WTC11 (cell line): ENCODE results near the gene ZNF566. TPM values are rescaled to one million over a fixed set of nuclear protein-coding genes. Genes with fewer than 3 reads are reported as not detected.

Experiments used
- ATF1 ChIP-seq: sonication (generic); formaldehyde crosslinking; IDR thresholded peaks from 2 replicates; pipeline ENCODE4 v1.8.1; 2023; ENCODE audit warnings: mild to moderate bottlenecking, moderate library complexity, missing genetic modification reagents
- CREM ChIP-seq: sonication (generic); formaldehyde crosslinking; IDR thresholded peaks from 2 replicates; pipeline ENCODE4 v1.8.1; 2022; ENCODE audit warnings: mild to moderate bottlenecking, missing genetic modification reagents, moderate library complexity
- ELF4 ChIP-seq: sonication (generic); formaldehyde crosslinking; IDR thresholded peaks from 2 replicates; pipeline ENCODE4 v1.8.1; 2022; ENCODE audit warnings: low read depth, mild to moderate bottlenecking, moderate library complexity, missing genetic modification reagents
- FOXK1 ChIP-seq: sonication (generic); formaldehyde crosslinking; IDR thresholded peaks from 2 replicates; pipeline ENCODE4 v1.8.0; 2022; ENCODE audit warnings: mild to moderate bottlenecking, moderate library complexity, missing genetic modification reagents
- FOXP1 ChIP-seq: sonication (generic); formaldehyde crosslinking; IDR thresholded peaks from 2 replicates; pipeline ENCODE4 v1.8.0; 2022; ENCODE audit warnings: missing genetic modification reagents, mild to moderate bottlenecking, moderate library complexity, borderline replicate concordance
- GTF2I ChIP-seq: fragments of 250-450 bp; sonication (Bioruptor Pico); conservative IDR thresholded peaks from 2 replicates; pipeline ENCODE4 v1.4.0; 2021; ENCODE audit warnings: mild to moderate bottlenecking
- JAZF1 ChIP-seq: fragments of 250-450 bp; sonication (Bioruptor Pico); IDR thresholded peaks from 2 replicates; pipeline ENCODE4 v1.9.0; 2021; ENCODE audit warnings: moderate library complexity, mild to moderate bottlenecking, inconsistent platforms
- KAT7 ChIP-seq: sonication (generic); formaldehyde crosslinking; IDR thresholded peaks from 2 replicates; pipeline ENCODE4 v1.8.1; 2023; ENCODE audit warnings: missing genetic modification reagents, mild to moderate bottlenecking, borderline replicate concordance
- NFE2L1 ChIP-seq: sonication (generic); formaldehyde crosslinking; IDR thresholded peaks from 2 replicates; pipeline ENCODE4 v1.8.1; 2023; ENCODE audit warnings: missing genetic modification reagents
- NFYB ChIP-seq: sonication (generic); formaldehyde crosslinking; conservative IDR thresholded peaks from 2 replicates; pipeline ENCODE4 v1.8.0; 2022; ENCODE audit warnings: low read depth, missing genetic modification reagents
- SMAD3 ChIP-seq: sonication (generic); formaldehyde crosslinking; IDR thresholded peaks from 2 replicates; pipeline ENCODE4 v1.8.0; 2022; ENCODE audit warnings: missing genetic modification reagents, mild to moderate bottlenecking, borderline replicate concordance
- TEAD1 ChIP-seq: sonication (generic); formaldehyde crosslinking; IDR thresholded peaks from 2 replicates; pipeline ENCODE4 v1.8.0; 2022; ENCODE audit warnings: mild to moderate bottlenecking, missing genetic modification reagents
- ZBTB21 ChIP-seq: sonication (generic); formaldehyde crosslinking; IDR thresholded peaks from 2 replicates; pipeline ENCODE4 v1.8.1; 2023; ENCODE audit warnings: mild to moderate bottlenecking, missing genetic modification reagents, borderline replicate concordance
- ZNF121 ChIP-seq: sonication (generic); formaldehyde crosslinking; IDR thresholded peaks from 2 replicates; pipeline ENCODE4 v1.8.0; 2023; ENCODE audit warnings: missing genetic modification reagents
- ZNF138 ChIP-seq: sonication (generic); formaldehyde crosslinking; conservative IDR thresholded peaks from 2 replicates; pipeline ENCODE4 v1.8.1; 2022; ENCODE audit warnings: mild to moderate bottlenecking, moderate library complexity, missing genetic modification reagents
- ZNF232 ChIP-seq: sonication (generic); formaldehyde crosslinking; IDR thresholded peaks from 2 replicates; pipeline ENCODE4 v1.8.0; 2022; ENCODE audit warnings: mild to moderate bottlenecking, missing genetic modification reagents
- ZNF671 ChIP-seq: fragments of 250-450 bp; sonication (Bioruptor Pico); IDR thresholded peaks from 2 replicates; pipeline ENCODE4 v1.8.0; 2021; ENCODE audit warnings: mild to moderate bottlenecking
- total RNA-seq: library from RNA; stranded (reverse); gene quantifications from 3 replicates; pipeline ENCODE4 v1.2.3, GENCODE V29; 2021
- TF ChIP-seq, protein P1 (sequence below): sonication (generic); formaldehyde crosslinking; IDR thresholded peaks from 2 replicates; pipeline ENCODE4 v1.8.0; 2022; ENCODE audit warnings: mild to moderate bottlenecking, missing genetic modification reagents
- TF ChIP-seq, protein P2 (sequence below): sonication (generic); formaldehyde crosslinking; IDR thresholded peaks from 2 replicates; pipeline ENCODE4 v1.8.1; 2022; ENCODE audit warnings: mild to moderate bottlenecking, moderate library complexity, missing genetic modification reagents
- TF ChIP-seq, protein P3 (sequence below): sonication (generic); formaldehyde crosslinking; IDR thresholded peaks from 2 replicates; pipeline ENCODE4 v1.8.0; 2022; ENCODE audit warnings: missing genetic modification reagents
- TF ChIP-seq, protein P4 (sequence below): sonication (generic); formaldehyde crosslinking; IDR thresholded peaks from 2 replicates; pipeline ENCODE4 v1.8.0; 2023; ENCODE audit warnings: missing genetic modification reagents
- TF ChIP-seq, protein P5 (sequence below): sonication (generic); formaldehyde crosslinking; IDR thresholded peaks from 2 replicates; pipeline ENCODE4 v1.8.1; 2023; ENCODE audit warnings: mild to moderate bottlenecking, missing genetic modification reagents, moderate library complexity
- TF ChIP-seq, protein P6 (sequence below): sonication (generic); formaldehyde crosslinking; IDR thresholded peaks from 2 replicates; pipeline ENCODE4 v1.8.1; 2022; ENCODE audit warnings: missing genetic modification reagents, borderline replicate concordance
- TF ChIP-seq, protein P7 (sequence below): fragments of 250-450 bp; sonication (Bioruptor Pico); IDR thresholded peaks from 2 replicates; pipeline ENCODE4 v1.8.0; 2021; ENCODE audit warnings: mild to moderate bottlenecking

ZNF566 gene
- total RNA-seq, 1 experiment from 2014 or later = 10.5 TPM

DNA sequence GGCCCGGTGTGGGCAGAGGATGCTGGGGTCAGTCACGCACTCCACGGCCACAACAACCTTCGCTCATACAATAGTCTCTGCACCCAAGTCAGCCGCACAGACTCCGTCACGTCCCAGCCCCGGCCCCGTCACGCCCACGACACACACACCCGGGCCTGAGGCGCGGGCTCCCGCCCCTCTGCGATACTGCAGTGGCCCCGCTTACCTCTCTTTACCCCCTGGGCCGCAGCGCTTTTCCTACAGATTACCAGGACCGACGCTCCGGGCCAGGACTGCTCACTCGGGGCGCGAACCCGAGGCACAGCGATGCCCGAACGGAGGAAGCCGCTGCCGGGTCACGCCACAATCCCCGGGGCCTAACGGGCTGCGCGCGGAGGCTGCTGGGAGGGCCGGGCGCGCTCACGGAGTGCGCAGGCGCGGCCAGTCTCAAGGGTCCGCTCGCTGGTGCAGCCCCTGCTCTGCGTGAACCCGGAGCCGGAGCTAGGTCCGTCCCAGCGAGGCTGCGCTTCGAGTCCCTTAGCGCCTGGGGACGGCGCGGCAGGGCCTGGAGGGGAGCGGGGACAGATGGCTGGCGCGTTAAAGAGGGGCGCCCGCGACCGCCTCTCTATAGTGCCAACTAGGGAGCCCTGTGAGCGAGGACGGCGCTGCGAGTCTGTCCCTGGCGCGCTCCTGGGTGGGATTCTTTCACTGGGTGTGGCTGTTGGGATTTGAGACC, 70.9 kb downstream of the ZNF566 start, which contains the start of gene ZFP82 (continued):
- TF ChIP-seq NFYB (CRISPR knock-in tag) (no peak), ELF4 (CRISPR knock-in tag) (no peak), NFE2L1 (peak; percentile 15; the same call in 1 of the 2 replicates), KAT7 (CRISPR knock-in tag) (0 out of 2 replicates have a peak, but pooled peaks have one; percentile 30), ZNF121 (CRISPR knock-in tag) (peak; percentile 1; the same call in 1 of the 2 replicates), TEAD1 (CRISPR knock-in tag) (peak; percentile 54), FOXP1 (CRISPR knock-in tag) (peak; percentile 72; the same call in 1 of the 2 replicates), ZNF138 (peak; percentile 85; the same call in 1 of the 2 replicates), ATF1 (CRISPR knock-in tag) (no peak), GTF2I (CRISPR knock-in tag) (no peak), SMAD3 (CRISPR knock-in tag) (peak; percentile 27; the same call in 1 of the 2 replicates), CREM (CRISPR knock-in tag) (no peak), JAZF1 (CRISPR knock-in tag) (no peak), FOXK1 (CRISPR knock-in tag) (peak; percentile 78), ZBTB21 (CRISPR knock-in tag) (peak; percentile 69; the same call in 1 of the 2 replicates), ZNF671 (CRISPR knock-in tag) (no peak), ZNF232 (CRISPR knock-in tag) (peak; percentile 69; the same call in 1 of the 2 replicates)
- TF ChIP-seq, protein P1, sequence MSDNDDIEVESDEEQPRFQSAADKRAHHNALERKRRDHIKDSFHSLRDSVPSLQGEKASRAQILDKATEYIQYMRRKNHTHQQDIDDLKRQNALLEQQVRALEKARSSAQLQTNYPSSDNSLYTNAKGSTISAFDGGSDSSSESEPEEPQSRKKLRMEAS (CRISPR knock-in tag) = peak; percentile 88
- TF ChIP-seq, protein P2, sequence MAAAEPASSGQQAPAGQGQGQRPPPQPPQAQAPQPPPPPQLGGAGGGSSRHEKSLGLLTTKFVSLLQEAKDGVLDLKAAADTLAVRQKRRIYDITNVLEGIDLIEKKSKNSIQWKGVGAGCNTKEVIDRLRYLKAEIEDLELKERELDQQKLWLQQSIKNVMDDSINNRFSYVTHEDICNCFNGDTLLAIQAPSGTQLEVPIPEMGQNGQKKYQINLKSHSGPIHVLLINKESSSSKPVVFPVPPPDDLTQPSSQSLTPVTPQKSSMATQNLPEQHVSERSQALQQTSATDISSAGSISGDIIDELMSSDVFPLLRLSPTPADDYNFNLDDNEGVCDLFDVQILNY (CRISPR knock-in tag) = peak; percentile 64; the same call in 1 of the 2 replicates
- TF ChIP-seq, protein P3, sequence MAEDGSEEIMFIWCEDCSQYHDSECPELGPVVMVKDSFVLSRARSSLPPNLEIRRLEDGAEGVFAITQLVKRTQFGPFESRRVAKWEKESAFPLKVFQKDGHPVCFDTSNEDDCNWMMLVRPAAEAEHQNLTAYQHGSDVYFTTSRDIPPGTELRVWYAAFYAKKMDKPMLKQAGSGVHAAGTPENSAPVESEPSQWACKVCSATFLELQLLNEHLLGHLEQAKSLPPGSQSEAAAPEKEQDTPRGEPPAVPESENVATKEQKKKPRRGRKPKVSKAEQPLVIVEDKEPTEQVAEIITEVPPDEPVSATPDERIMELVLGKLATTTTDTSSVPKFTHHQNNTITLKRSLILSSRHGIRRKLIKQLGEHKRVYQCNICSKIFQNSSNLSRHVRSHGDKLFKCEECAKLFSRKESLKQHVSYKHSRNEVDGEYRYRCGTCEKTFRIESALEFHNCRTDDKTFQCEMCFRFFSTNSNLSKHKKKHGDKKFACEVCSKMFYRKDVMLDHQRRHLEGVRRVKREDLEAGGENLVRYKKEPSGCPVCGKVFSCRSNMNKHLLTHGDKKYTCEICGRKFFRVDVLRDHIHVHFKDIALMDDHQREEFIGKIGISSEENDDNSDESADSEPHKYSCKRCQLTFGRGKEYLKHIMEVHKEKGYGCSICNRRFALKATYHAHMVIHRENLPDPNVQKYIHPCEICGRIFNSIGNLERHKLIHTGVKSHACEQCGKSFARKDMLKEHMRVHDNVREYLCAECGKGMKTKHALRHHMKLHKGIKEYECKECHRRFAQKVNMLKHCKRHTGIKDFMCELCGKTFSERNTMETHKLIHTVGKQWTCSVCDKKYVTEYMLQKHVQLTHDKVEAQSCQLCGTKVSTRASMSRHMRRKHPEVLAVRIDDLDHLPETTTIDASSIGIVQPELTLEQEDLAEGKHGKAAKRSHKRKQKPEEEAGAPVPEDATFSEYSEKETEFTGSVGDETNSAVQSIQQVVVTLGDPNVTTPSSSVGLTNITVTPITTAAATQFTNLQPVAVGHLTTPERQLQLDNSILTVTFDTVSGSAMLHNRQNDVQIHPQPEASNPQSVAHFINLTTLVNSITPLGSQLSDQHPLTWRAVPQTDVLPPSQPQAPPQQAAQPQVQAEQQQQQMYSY (CRISPR knock-in tag) = peak; percentile 47
- TF ChIP-seq, protein P4, sequence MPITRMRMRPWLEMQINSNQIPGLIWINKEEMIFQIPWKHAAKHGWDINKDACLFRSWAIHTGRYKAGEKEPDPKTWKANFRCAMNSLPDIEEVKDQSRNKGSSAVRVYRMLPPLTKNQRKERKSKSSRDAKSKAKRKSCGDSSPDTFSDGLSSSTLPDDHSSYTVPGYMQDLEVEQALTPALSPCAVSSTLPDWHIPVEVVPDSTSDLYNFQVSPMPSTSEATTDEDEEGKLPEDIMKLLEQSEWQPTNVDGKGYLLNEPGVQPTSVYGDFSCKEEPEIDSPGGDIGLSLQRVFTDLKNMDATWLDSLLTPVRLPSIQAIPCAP = peak; percentile 69; the same call in 1 of the 2 replicates
- TF ChIP-seq, protein P5, sequence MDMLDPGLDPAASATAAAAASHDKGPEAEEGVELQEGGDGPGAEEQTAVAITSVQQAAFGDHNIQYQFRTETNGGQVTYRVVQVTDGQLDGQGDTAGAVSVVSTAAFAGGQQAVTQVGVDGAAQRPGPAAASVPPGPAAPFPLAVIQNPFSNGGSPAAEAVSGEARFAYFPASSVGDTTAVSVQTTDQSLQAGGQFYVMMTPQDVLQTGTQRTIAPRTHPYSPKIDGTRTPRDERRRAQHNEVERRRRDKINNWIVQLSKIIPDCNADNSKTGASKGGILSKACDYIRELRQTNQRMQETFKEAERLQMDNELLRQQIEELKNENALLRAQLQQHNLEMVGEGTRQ = peak; percentile 42
- TF ChIP-seq, protein P6, sequence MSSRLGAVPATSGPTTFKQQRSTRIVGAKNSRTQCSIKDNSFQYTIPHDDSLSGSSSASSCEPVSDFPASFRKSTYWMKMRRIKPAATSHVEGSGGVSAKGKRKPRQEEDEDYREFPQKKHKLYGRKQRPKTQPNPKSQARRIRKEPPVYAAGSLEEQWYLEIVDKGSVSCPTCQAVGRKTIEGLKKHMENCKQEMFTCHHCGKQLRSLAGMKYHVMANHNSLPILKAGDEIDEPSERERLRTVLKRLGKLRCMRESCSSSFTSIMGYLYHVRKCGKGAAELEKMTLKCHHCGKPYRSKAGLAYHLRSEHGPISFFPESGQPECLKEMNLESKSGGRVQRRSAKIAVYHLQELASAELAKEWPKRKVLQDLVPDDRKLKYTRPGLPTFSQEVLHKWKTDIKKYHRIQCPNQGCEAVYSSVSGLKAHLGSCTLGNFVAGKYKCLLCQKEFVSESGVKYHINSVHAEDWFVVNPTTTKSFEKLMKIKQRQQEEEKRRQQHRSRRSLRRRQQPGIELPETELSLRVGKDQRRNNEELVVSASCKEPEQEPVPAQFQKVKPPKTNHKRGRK = no peak
- TF ChIP-seq, protein P7, sequence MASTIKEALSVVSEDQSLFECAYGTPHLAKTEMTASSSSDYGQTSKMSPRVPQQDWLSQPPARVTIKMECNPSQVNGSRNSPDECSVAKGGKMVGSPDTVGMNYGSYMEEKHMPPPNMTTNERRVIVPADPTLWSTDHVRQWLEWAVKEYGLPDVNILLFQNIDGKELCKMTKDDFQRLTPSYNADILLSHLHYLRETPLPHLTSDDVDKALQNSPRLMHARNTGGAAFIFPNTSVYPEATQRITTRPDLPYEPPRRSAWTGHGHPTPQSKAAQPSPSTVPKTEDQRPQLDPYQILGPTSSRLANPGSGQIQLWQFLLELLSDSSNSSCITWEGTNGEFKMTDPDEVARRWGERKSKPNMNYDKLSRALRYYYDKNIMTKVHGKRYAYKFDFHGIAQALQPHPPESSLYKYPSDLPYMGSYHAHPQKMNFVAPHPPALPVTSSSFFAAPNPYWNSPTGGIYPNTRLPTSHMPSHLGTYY = no peak
